GM18511 (cell line): ENCODE measurements around the gene SLX4IP.
"Not testable (repeated sequence)": the region's sequence is repeated elsewhere in the genome, so short reads cannot be mapped to it uniquely, and the experiment has no call there.

Source experiments
- ATAC-seq: cut with Tn5 transposase; IDR thresholded peaks from one replicate; pipeline ENCODE4 v1.9.1; 2021; ENCODE audit warnings: mild to moderate bottlenecking, moderate library complexity; ENCODE audit not compliant: unreplicated experiment

Gene SLX4IP

GRCh38 chr20:10595985-10596384 lies 160.9 kb downstream of the SLX4IP start:
- no peak for ATAC-seq

GRCh38 chr20:10596710-10597121 lies 161.6 kb downstream of the SLX4IP start:
- ATAC-seq = no peak

- ATAC-seq = no peak
Measured at GRCh38 chr20:10597637-10598036, 162.5 kb downstream of the SLX4IP start.

- ATAC-seq = no peak
Measured at GRCh38 chr20:10602221-10602871, 167.2 kb downstream of the SLX4IP start.

- ATAC-seq = no peak
Measured at GRCh38 chr20:10603378-10603777, 168.3 kb downstream of the SLX4IP start.

GRCh38 chr20:10603971-10604864 lies 169.1 kb downstream of the SLX4IP start:
- ATAC-seq = no peak

GRCh38 chr20:10604865-10605440 lies 169.8 kb downstream of the SLX4IP start:
- ATAC-seq = no peak

- no peak for ATAC-seq
Measured at GRCh38 chr20:10605547-10606195, 170.6 kb downstream of the SLX4IP start.

GRCh38 chr20:10609276-10609675 lies 174.2 kb downstream of the SLX4IP start:
- ATAC-seq = no peak

GRCh38 chr20:10609770-10610169 lies 174.7 kb downstream of the SLX4IP start:
- no peak for ATAC-seq

- ATAC-seq = no peak
Measured at GRCh38 chr20:10610251-10610650, 175.1 kb downstream of the SLX4IP start.

- peak; percentile 90 for ATAC-seq
Measured at GRCh38 chr20:10611357-10611756, 176.3 kb downstream of the SLX4IP start.

- not testable (repeated sequence) for ATAC-seq
Measured at GRCh38 chr20:10613426-10613825, 178.3 kb downstream of the SLX4IP start.

GRCh38 chr20:10613911-10614310 lies 178.8 kb downstream of the SLX4IP start:
- ATAC-seq = no peak

GRCh38 chr20:10616212-10616611 lies 181.1 kb downstream of the SLX4IP start:
- no peak for ATAC-seq

GRCh38 chr20:10617549-10618133 lies 182.5 kb downstream of the SLX4IP start:
- not testable (repeated sequence) for ATAC-seq

GRCh38 chr20:10618611-10619245 lies 183.6 kb downstream of the SLX4IP start:
- no peak for ATAC-seq

- ATAC-seq = no peak
Measured at GRCh38 chr20:10619427-10619826, 184.3 kb downstream of the SLX4IP start.

- ATAC-seq = no peak
Measured at GRCh38 chr20:10621149-10621548, 186.0 kb downstream of the SLX4IP start.

- no peak for ATAC-seq
Measured at GRCh38 chr20:10622657-10623418, 187.7 kb downstream of the SLX4IP start.
